NCI-H2107 (cell line): Measurements from ENCODE around the gene RPL37.
A peak's percentile ranks its signal among the peaks of the same experiment; 100 is the strongest.
"Not testable (repeated sequence)": the region's sequence is repeated elsewhere in the genome, so short reads cannot be mapped to it uniquely, and the experiment has no call there.

ENCODE experiments used
- DNase-seq: peaks from one replicate; lab custom pipeline; 2025; lab: John Stamatoyannopoulos, UW

RPL37 gene

GRCh38 chr5:40833712-40834229, 1.3 kb downstream of the RPL37 start:
- DNase-seq = no peak

GRCh38 chr5:40832345-40832744, 2.7 kb downstream of the RPL37 start:
- DNase-seq = no peak

- no peak for DNase-seq
Measured at GRCh38 chr5:40831346-40832210, 3.4 kb downstream of the RPL37 start.

GRCh38 chr5:40829748-40830533, 5.1 kb downstream of the RPL37 start:
- no peak for DNase-seq

- no peak for DNase-seq
Measured at GRCh38 chr5:40828690-40829661, 6.0 kb downstream of the RPL37 start.

GRCh38 chr5:40828021-40828631, 6.9 kb downstream of the RPL37 start:
- DNase-seq = no peak

- DNase-seq = no peak
Measured at GRCh38 chr5:40827188-40827977, 7.6 kb downstream of the RPL37 start.

- no peak for DNase-seq
Measured at GRCh38 chr5:40826489-40827187, 8.4 kb downstream of the RPL37 start.

- DNase-seq = not testable (repeated sequence)
Measured at GRCh38 chr5:40825461-40826043, 9.5 kb downstream of the RPL37 start.

GRCh38 chr5:40823459-40823858, 11.6 kb downstream of the RPL37 start:
- no peak for DNase-seq

- no peak for DNase-seq
Measured at GRCh38 chr5:40813698-40814281, 21.2 kb downstream of the RPL37 start.

GRCh38 chr5:40812125-40812524, 22.9 kb downstream of the RPL37 start:
- DNase-seq = no peak

GRCh38 chr5:40801771-40802562, 33.1 kb downstream of the RPL37 start:
- no peak for DNase-seq

- DNase-seq = no peak
Measured at GRCh38 chr5:40799258-40799657, 35.8 kb downstream of the RPL37 start.

- DNase-seq = no peak
Measured at GRCh38 chr5:40798801-40799210, 36.2 kb downstream of the RPL37 start.

- peak; percentile 83 for DNase-seq
Measured at GRCh38 chr5:40798012-40798800, 36.8 kb downstream of the RPL37 start, which contains the start of gene PRKAA1. Gene PRKAA1 (minus strand): TSS chr5:40798374. CDS start chr5:40798189, 185 bp downstream.
